ENCODE results near the gene DIABLO.

DNA sequence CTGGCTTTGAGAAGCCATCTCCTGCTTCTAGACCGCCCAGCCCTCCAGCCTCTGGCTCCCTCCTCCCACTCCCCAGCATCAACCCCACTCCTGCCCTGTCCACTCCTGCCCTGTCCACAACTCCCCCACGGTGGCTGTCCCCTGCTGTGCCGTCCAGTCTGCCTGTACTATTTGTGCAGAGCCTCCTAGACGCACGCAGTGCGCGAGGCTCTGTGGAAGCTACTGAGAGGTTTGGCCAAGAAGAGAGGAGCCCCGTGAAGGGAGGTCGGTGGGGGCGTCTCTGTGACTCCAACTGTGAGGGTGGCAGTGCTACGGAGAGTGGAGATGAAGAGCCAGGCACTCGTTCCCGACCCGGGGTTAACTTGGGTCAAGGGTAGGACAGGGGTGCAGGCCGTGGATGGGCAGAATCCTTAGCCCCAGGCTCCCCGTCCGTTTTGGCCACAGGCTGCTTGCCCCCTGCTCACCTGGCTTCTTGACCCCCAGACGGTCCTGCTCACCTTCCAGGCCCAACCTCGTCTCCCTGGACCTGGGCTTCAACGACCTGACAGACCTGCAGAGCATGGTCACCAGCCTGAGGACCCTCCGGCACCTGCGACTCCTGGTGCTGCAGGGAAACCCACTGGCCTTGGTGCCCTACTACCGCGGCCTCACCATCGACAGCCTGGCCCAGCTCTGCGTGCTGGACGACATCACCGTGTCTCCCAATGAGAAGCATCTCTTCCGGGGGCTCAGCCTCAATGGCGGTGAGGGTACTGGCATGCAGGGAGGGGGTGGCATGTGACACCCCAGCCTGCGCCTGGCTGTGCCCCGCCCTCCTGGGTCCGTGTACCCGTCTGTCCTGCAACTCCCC, 36.0 kb downstream of the DIABLO start:
- TF ChIP-seq, protein P1, sequence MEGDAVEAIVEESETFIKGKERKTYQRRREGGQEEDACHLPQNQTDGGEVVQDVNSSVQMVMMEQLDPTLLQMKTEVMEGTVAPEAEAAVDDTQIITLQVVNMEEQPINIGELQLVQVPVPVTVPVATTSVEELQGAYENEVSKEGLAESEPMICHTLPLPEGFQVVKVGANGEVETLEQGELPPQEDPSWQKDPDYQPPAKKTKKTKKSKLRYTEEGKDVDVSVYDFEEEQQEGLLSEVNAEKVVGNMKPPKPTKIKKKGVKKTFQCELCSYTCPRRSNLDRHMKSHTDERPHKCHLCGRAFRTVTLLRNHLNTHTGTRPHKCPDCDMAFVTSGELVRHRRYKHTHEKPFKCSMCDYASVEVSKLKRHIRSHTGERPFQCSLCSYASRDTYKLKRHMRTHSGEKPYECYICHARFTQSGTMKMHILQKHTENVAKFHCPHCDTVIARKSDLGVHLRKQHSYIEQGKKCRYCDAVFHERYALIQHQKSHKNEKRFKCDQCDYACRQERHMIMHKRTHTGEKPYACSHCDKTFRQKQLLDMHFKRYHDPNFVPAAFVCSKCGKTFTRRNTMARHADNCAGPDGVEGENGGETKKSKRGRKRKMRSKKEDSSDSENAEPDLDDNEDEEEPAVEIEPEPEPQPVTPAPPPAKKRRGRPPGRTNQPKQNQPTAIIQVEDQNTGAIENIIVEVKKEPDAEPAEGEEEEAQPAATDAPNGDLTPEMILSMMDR (IDR thresholded peaks at IDR 0.05) = no peak
- no peak for TF ChIP-seq EP300 (IDR thresholded peaks at IDR 0.05; ENCODE audit: borderline replicate concordance in 1 of 2, low read depth in 1 of 2, low read length in 1 of 2)
- TF ChIP-seq JUND (IDR thresholded peaks at IDR 0.05) = no peak
- no peak for TF ChIP-seq NRF1 (IDR thresholded peaks at IDR 0.05; ENCODE audit: low read depth, low read length)
- TF ChIP-seq RAD21 (IDR thresholded peaks at IDR 0.05; ENCODE audit: low read length) = no peak
- no peak for TF ChIP-seq CHD2 (IDR thresholded peaks at IDR 0.05; ENCODE audit: low read length, partially characterized antibody)
- no peak for TF ChIP-seq GABPA (IDR thresholded peaks at IDR 0.05; ENCODE audit: low read depth)
